Peyer's patch (tissue), 4 donors: ENCODE results near the gene DVL2.

Experiments used
- POLR2A ChIP-seq, 2 donors: fragments of 450-650 bp; IDR thresholded peaks; one replicate each; pipeline ENCODE4 v1.5.1; 2017; ENCODE audit warnings: antibody characterized with exemption in 2 of 2, mild to moderate bottlenecking in 2 of 2, moderate library complexity in 2 of 2
- TF ChIP-seq, protein P1 (sequence below), 6 experiments: fragments of 450-650 bp in 4 of 6; fragments of 200-600 bp in 2 of 6; sonication (generic) in 1 of 6; IDR thresholded peaks; one replicate each; pipeline ENCODE4 v1.5.1; 2017 to 2019; ENCODE audit warnings: antibody characterized with exemption in 6 of 6, mild to moderate bottlenecking in 3 of 6, moderate library complexity in 1 of 6

DNA sequence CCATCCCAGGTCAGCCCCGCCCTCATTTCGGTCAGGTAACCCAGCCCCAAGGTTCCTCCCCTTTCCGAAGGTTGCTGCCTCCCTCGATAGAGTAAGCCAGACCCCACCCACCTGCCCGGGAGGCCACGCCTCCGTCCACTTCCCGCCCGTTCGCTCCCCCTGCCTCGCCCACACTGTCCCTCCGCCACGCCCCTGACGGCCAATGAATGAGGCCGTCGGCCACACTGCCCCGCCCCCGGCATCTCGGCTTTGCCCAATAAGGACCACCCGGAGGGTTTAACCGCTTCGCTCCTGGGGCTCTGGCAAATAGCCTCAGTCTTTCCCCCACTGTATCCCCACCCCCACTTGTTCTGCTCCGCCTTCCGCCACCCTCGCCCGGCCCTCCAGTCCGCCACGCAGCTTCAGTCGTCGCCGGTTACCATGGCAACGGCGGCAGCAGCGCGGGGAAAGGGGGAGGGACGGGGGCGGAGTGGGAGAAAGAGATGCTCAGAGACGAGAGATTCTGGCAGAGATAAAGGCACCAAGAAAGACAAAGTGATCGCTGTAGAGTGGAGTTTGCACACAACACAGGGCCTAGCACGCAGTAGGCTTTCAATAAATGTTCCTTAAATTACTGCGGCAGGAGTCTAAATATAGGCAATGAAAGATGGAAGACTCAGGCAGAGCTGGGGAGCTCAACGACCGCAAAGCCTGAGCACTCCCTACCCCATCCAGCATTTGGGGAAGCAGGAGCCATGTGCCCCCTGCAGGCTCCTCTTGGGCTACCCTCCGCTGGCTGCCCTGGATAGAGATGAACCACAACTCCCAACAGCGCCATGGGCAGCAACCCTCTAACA is 19.8 kb downstream of the DVL2 start:
- TF ChIP-seq, protein P1, sequence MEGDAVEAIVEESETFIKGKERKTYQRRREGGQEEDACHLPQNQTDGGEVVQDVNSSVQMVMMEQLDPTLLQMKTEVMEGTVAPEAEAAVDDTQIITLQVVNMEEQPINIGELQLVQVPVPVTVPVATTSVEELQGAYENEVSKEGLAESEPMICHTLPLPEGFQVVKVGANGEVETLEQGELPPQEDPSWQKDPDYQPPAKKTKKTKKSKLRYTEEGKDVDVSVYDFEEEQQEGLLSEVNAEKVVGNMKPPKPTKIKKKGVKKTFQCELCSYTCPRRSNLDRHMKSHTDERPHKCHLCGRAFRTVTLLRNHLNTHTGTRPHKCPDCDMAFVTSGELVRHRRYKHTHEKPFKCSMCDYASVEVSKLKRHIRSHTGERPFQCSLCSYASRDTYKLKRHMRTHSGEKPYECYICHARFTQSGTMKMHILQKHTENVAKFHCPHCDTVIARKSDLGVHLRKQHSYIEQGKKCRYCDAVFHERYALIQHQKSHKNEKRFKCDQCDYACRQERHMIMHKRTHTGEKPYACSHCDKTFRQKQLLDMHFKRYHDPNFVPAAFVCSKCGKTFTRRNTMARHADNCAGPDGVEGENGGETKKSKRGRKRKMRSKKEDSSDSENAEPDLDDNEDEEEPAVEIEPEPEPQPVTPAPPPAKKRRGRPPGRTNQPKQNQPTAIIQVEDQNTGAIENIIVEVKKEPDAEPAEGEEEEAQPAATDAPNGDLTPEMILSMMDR (IDR thresholded peaks at IDR 0.05) = peak in 5 of 6 experiments; percentile 15 to 57 (median 36)
- TF ChIP-seq POLR2A (IDR thresholded peaks at IDR 0.05) = no peak
